Activated CD4-positive, alpha-beta memory T cell treated with anti-CD3 and anti-CD28 coated beads for 36 hours (primary cell): ENCODE data around the gene CTSA. TPM values are rescaled to one million over a fixed set of nuclear protein-coding genes. Genes with fewer than 3 reads are reported as not detected.
"Not testable (repeated sequence)": the region's sequence is repeated elsewhere in the genome, so short reads cannot be mapped to it uniquely, and the experiment has no call there.

ENCODE experiments used
- CTCF ChIA-PET: fragments of 350-600 bp; sonication (Branson Sonifier 250); formaldehyde crosslinking; loops from one replicate; lab custom pipeline; 2021; ENCODE audit warnings: antibody characterized with exemption, inconsistent platforms; lab: Charles Lee
- POLR2A ChIA-PET: fragments of 350-600 bp; sonication (Branson Sonifier 250); formaldehyde crosslinking; loops from one replicate; lab custom pipeline; 2021; ENCODE audit warnings: antibody characterized with exemption; lab: Charles Lee
- DNase-seq: peaks from one replicate; pipeline ENCODE4 v3.0.0-alpha.2; 2020
- H3K27ac Mint-ChIP-seq: one replicate; pipeline ENCODE4 v1.8.0; 2021; ENCODE audit warnings: mixed read lengths
- H3K27me3 Mint-ChIP-seq: one replicate; pipeline ENCODE4 v1.8.0; 2021; ENCODE audit warnings: mixed read lengths
- H3K36me3 Mint-ChIP-seq: one replicate; pipeline ENCODE4 v1.8.0; 2021; ENCODE audit warnings: mixed read lengths
- H3K4me1 Mint-ChIP-seq: one replicate; pipeline ENCODE4 v1.8.0; 2021; ENCODE audit warnings: low read depth, mixed read lengths
- H3K4me3 Mint-ChIP-seq: one replicate; pipeline ENCODE4 v1.8.0; 2021; ENCODE audit warnings: mild to moderate bottlenecking, mixed read lengths
- H3K9me3 Mint-ChIP-seq: one replicate; pipeline ENCODE4 v1.8.0; 2021; ENCODE audit warnings: mixed read lengths
- intact Hi-C: fragments of 100-400 bp; cut with micrococcal nuclease; formaldehyde crosslinking; loops from one replicate; pipeline ENCODE4 v1.15.1; 2023
- total RNA-seq, 2 experiments: library from RNA; stranded (reverse); gene quantifications; one replicate each; pipeline ENCODE4 v1.2.3, GENCODE V29; 2021

Gene CTSA
- total RNA-seq, 2 experiments from 2014 or later, result 49.8 to 54.8 TPM

- ChIA-PET CTCF (no interaction called here), POLR2A (interaction anchor here (0.6 kb wide), 1 partner anchor 18 kb away, joined by 6 read pairs; no protein-coding TSS in a partner anchor)
- no peaks in the 10 kb centered on the region for H3K27me3 Mint-ChIP-seq
- no peaks in the 10 kb centered on the region for H3K4me1 Mint-ChIP-seq
- DNase-seq, result no peak
- intact Hi-C loops, result no loop called here
- no peak overlapping the region for H3K27ac Mint-ChIP-seq
- no peaks in the 10 kb centered on the region for H3K9me3 Mint-ChIP-seq
- no peak overlapping the region for H3K4me3 Mint-ChIP-seq
- H3K36me3 Mint-ChIP-seq, result peaks cover 15% of the 10 kb centered on the region
These were observed 8.1 kb downstream of the CTSA start for GRCh38 chr20:45899046-45899835.

DNA sequence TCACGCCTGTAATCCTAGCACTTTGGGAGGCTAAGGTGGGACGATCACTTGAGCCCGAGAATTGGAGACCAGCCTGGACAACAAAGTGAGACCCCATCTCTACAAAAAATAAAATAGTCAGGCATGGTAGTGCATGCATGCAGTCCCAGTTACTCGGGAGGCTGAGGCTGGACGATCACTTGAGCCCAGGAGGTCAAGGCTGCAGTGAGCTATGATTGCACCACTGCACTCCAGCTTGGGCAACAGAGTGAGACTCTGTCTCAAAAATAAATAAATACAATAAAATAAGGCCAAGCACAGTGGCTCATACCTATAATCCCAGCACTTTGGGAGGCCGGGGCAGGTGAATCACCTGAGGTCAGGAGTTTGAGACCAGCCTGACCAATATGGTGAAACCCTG lies 10.2 kb downstream of the CTSA start:
- H3K9me3 Mint-ChIP-seq, H3K4me3 Mint-ChIP-seq, intact Hi-C loops, H3K27me3 Mint-ChIP-seq, CTCF ChIA-PET, H3K27ac Mint-ChIP-seq, POLR2A ChIA-PET, H3K4me1 Mint-ChIP-seq, DNase-seq: not testable (repeated sequence)
- H3K36me3 Mint-ChIP-seq, result peaks cover 14% of the 10 kb centered on the region

DNA sequence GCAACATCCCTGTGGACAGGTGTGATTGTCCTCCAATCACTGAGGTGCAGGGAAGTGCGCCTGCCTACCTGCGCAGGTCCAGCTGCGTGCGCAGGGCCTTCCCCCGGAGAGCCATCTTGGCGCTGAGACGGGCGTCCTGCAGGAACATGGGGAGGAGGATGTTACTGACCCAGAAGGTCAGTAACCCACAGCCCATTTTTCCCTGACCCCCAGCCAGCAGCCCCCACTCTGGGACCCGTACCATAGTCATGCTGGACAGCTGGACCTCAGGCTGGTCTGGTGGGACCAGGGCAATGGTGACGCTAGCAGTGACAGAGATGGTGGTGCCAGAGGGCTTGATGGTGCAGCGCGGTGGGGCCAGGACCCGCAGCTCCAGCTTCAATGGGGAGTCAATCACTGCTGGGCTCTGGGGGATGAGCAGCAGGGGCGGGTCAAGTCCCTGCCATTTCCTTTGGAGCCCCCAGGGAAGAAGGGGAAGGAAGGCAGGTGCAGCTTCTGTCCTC lies 11.1 kb downstream of the CTSA start:
- no peak for DNase-seq
- Mint-ChIP-seq H3K4me1 (no peaks in the 10 kb centered on the region), H3K9me3 (no peaks in the 10 kb centered on the region), H3K36me3 (peaks cover 12% of the 10 kb centered on the region), H3K4me3 (no peak overlapping the region), H3K27me3 (no peaks in the 10 kb centered on the region), H3K27ac (no peak overlapping the region)
- intact Hi-C loops, result no loop called here
- POLR2A ChIA-PET, result no interaction called here
- CTCF ChIA-PET, result no interaction called here

DNA sequence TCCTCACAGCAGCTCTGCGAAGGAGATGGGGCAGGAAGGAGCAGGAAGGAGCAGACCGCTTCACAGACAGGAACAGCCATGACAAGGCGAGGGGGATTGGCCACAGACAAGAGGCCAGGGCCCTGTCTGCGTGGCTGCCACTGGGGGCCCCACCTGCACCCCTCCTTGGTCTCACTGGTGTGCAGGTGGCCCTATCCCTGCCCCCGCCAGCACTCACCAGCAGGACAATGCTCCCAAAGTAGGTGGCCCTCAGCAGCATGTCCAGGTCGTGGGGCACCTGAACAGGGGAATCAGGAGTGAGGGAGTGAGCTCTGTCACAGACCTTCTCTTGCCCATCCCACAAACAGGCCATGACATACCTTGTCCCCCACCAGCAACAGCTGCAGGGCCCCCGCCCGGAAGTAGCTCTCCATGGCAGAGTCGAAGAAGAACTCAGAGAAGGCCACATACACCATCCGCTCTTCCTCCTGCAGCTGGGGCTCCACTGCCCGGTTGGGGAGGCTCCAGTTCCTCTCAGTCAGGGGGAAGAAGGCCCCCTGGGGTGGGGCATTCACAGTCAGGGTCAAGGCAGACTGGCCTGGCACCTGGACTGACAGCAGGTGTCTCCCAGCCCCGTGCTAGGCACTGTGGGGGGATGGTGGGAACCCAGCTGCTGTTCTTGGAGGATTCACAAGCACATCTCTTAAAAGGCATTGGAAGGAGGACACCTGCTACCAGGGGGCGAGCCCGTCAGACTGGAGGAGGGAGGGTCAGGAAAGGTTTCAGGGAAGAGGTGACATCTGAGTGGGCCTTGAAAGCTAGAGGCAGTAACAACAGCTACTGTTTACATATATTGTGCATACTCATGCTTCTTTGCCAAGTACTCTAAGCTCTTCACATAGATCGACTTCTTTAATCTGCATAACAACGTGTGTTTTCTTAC lies 13.7 kb downstream of the CTSA start:
- H3K4me3 Mint-ChIP-seq, result no peak overlapping the region
- H3K4me1 Mint-ChIP-seq, result peaks cover under 1% of the 10 kb centered on the region
- no peaks in the 10 kb centered on the region for H3K9me3 Mint-ChIP-seq
- ChIA-PET CTCF (interaction anchor here (1.1 to 1.3 kb wide), 2 partner anchors 109 to 113 kb away, joined by 3 to 4 read pairs; partner anchors contain the start of genes DNTTIP1 and WFDC3), POLR2A (no interaction called here)
- no peaks in the 10 kb centered on the region for H3K36me3 Mint-ChIP-seq
- no peaks in the 10 kb centered on the region for H3K27me3 Mint-ChIP-seq
- no peak for DNase-seq
- H3K27ac Mint-ChIP-seq, result no peak overlapping the region
- intact Hi-C loops, result no loop called here

- no peak overlapping the region for H3K27ac Mint-ChIP-seq
- intact Hi-C loops, result no loop called here
- CTCF ChIA-PET, result interaction anchor here (1.1 to 1.3 kb wide), 2 partner anchors 108 to 113 kb away, joined by 3 to 4 read pairs; partner anchors contain the start of genes DNTTIP1 and WFDC3
- no peaks in the 10 kb centered on the region for H3K36me3 Mint-ChIP-seq
- POLR2A ChIA-PET, result interaction anchor here (1.2 kb wide), 1 partner anchor 29 kb away, joined by 3 read pairs; the partner anchor contains the start of gene PCIF1
- no peaks in the 10 kb centered on the region for H3K9me3 Mint-ChIP-seq
- no peaks in the 10 kb centered on the region for H3K27me3 Mint-ChIP-seq
- no peak overlapping the region for H3K4me3 Mint-ChIP-seq
- no peak for DNase-seq
- peaks cover 5% of the 10 kb centered on the region for H3K4me1 Mint-ChIP-seq
These were observed 14.5 kb downstream of the CTSA start for GRCh38 chr20:45905505-45906079.

GRCh38 chr20:45907219-45907948 lies 16.2 kb downstream of the CTSA start:
- intact Hi-C loops, result no loop called here
- H3K4me3 Mint-ChIP-seq, result no peak overlapping the region
- no peak overlapping the region for H3K27ac Mint-ChIP-seq
- H3K9me3 Mint-ChIP-seq, result no peaks in the 10 kb centered on the region
- H3K4me1 Mint-ChIP-seq, result peaks cover 19% of the 10 kb centered on the region
- peaks cover 2% of the 10 kb centered on the region for H3K27me3 Mint-ChIP-seq
- ChIA-PET CTCF (interaction anchor here (1.1 kb wide), 1 partner anchor 108 kb away, joined by 3 read pairs; no protein-coding TSS in a partner anchor), POLR2A (no interaction called here)
- no peak for DNase-seq
- H3K36me3 Mint-ChIP-seq, result no peaks in the 10 kb centered on the region

DNA sequence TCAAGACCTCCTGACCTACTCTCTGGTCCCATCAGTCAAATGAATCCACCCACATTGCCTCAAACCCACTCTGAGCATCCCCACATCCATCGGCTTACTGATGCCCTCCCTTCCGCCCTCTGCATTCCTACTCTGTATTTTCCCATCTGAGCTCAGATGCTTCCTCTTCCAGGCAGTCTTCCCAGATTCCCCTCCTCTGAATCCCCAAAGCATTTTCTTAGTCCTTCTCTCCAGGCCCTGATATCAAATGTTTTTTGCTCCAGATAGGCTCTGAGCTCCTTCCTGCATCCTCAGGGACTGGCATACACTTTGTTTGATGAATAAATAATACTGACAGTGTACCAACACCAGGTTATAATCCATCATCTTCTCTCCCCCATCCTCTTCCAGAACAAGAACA lies 16.9 kb downstream of the CTSA start:
- no peaks in the 10 kb centered on the region for H3K9me3 Mint-ChIP-seq
- no peak for DNase-seq
- H3K4me1 Mint-ChIP-seq, result peaks cover 22% of the 10 kb centered on the region
- CTCF ChIA-PET, result interaction anchor here (1.1 kb wide), 1 partner anchor 109 kb away, joined by 3 read pairs; no protein-coding TSS in a partner anchor
- no peak overlapping the region for H3K4me3 Mint-ChIP-seq
- H3K27me3 Mint-ChIP-seq, result peaks cover 4% of the 10 kb centered on the region
- H3K36me3 Mint-ChIP-seq, result no peaks in the 10 kb centered on the region
- intact Hi-C loops, result no loop called here
- H3K27ac Mint-ChIP-seq, result no peak overlapping the region
- POLR2A ChIA-PET, result no interaction called here

GRCh38 chr20:45909336-45909808 lies 18.2 kb downstream of the CTSA start:
- ChIA-PET CTCF (no interaction called here), POLR2A (interaction anchor here (0.9 to 1.3 kb wide), 4 partner anchors 12 to 26 kb away, joined by 3 to 5 read pairs (median 3); partner anchors contain the start of gene NEURL2)
- H3K27ac Mint-ChIP-seq, result no peak overlapping the region
- H3K27me3 Mint-ChIP-seq, result peaks cover 6% of the 10 kb centered on the region
- peaks cover 23% of the 10 kb centered on the region for H3K4me1 Mint-ChIP-seq
- no peaks in the 10 kb centered on the region for H3K36me3 Mint-ChIP-seq
- H3K4me3 Mint-ChIP-seq, result no peak overlapping the region
- no peaks in the 10 kb centered on the region for H3K9me3 Mint-ChIP-seq
- intact Hi-C loops, result no loop called here
- DNase-seq, result no peak

- CTCF ChIA-PET, result interaction anchor here (1.0 to 1.1 kb wide), 2 partner anchors 26 to 60 kb away, joined by 3 to 4 read pairs; no protein-coding TSS in a partner anchor
- Mint-ChIP-seq H3K27me3 (peaks cover 9% of the 10 kb centered on the region), H3K4me1 (peaks cover 23% of the 10 kb centered on the region), H3K9me3 (no peaks in the 10 kb centered on the region), H3K36me3 (no peaks in the 10 kb centered on the region), H3K27ac (peak overlapping the region; percentile 46), H3K4me3 (peak overlapping the region; percentile 74)
- POLR2A ChIA-PET, result interaction anchor here (0.6 to 1.3 kb wide), 4 partner anchors 11 to 1028 kb away, joined by 3 to 5 read pairs (median 4); partner anchors contain the start of gene NEURL2
- intact Hi-C loops, result loop anchor here (2.0 kb wide), 2 partner anchors 17 to 25 kb away; partner anchors contain the start of gene PCIF1
- no peak for DNase-seq
These were observed 18.9 kb downstream of the CTSA start for GRCh38 chr20:45909817-45910669.
